ENCODE measurements around the gene MYT1.
A peak's percentile ranks its signal among the peaks of the same experiment; 100 is the strongest.
"Not testable (repeated sequence)": the region's sequence is repeated elsewhere in the genome, so short reads cannot be mapped to it uniquely, and the experiment has no call there.

MYT1 gene

GRCh38 chr20:64280460-64280843 lies 116.2 kb downstream of the MYT1 start:
- no peak for DNase-seq

GRCh38 chr20:64283646-64284045 lies 119.4 kb downstream of the MYT1 start:
- DNase-seq = no peak

- DNase-seq = peak; percentile 94
Measured at GRCh38 chr20:64285579-64286446, 121.6 kb downstream of the MYT1 start.

GRCh38 chr20:64286447-64287263 lies 122.4 kb downstream of the MYT1 start:
- not testable (repeated sequence) for DNase-seq

GRCh38 chr20:64287264-64287590 lies 123.0 kb downstream of the MYT1 start:
- not testable (repeated sequence) for DNase-seq
